Measurements from ENCODE around the gene SRPK3.

Gene SRPK3

DNA sequence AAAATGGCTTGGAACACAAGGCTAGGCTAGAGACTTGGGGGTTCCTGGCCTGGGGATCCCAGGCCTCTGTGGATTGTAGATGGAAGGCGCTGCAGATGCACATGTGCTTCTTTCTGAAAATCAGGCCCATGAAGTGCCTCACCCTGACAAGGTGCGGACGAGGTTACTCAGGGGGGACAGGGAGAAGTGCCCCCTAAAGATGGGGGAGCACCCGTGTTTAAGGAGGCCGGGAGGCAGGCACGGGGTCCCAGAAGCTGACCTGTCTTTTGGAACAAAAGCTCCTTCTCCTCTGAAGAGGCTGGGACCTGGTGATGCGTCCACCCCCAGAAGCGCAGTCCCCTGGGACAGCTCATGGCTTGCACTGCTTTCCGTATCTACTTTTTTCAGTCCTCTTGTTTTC is 47.1 kb downstream of the SRPK3 start:
- TF ChIP-seq, protein P1, sequence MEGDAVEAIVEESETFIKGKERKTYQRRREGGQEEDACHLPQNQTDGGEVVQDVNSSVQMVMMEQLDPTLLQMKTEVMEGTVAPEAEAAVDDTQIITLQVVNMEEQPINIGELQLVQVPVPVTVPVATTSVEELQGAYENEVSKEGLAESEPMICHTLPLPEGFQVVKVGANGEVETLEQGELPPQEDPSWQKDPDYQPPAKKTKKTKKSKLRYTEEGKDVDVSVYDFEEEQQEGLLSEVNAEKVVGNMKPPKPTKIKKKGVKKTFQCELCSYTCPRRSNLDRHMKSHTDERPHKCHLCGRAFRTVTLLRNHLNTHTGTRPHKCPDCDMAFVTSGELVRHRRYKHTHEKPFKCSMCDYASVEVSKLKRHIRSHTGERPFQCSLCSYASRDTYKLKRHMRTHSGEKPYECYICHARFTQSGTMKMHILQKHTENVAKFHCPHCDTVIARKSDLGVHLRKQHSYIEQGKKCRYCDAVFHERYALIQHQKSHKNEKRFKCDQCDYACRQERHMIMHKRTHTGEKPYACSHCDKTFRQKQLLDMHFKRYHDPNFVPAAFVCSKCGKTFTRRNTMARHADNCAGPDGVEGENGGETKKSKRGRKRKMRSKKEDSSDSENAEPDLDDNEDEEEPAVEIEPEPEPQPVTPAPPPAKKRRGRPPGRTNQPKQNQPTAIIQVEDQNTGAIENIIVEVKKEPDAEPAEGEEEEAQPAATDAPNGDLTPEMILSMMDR (conservative IDR thresholded peaks at IDR 0.05), result no peak
- H3K27ac ChIP-seq, result no peak overlapping the region

DNA sequence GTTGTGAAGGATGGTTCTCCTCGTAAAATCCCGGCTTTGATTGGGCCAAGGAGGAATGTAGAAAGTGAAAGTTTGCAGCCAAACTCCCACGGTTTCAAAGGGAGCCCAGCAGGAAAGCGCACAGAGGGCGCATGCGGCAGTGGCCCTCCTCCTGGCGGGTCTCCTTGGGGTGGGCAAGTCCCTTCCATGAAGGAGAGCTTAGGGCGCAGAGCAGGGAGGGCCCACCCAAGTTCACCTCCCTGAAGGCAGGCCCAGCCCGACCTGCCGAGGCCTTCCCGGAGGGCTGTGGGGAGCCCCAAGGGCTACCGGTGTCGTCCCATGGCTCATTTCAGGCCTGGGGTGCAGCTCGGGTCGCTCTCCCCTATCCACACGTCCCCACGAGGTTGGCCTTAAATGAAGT is 47.5 kb downstream of the SRPK3 start:
- TF ChIP-seq, protein P1 (conservative IDR thresholded peaks at IDR 0.05), result no peak
- no peak overlapping the region for H3K27ac ChIP-seq

DNA sequence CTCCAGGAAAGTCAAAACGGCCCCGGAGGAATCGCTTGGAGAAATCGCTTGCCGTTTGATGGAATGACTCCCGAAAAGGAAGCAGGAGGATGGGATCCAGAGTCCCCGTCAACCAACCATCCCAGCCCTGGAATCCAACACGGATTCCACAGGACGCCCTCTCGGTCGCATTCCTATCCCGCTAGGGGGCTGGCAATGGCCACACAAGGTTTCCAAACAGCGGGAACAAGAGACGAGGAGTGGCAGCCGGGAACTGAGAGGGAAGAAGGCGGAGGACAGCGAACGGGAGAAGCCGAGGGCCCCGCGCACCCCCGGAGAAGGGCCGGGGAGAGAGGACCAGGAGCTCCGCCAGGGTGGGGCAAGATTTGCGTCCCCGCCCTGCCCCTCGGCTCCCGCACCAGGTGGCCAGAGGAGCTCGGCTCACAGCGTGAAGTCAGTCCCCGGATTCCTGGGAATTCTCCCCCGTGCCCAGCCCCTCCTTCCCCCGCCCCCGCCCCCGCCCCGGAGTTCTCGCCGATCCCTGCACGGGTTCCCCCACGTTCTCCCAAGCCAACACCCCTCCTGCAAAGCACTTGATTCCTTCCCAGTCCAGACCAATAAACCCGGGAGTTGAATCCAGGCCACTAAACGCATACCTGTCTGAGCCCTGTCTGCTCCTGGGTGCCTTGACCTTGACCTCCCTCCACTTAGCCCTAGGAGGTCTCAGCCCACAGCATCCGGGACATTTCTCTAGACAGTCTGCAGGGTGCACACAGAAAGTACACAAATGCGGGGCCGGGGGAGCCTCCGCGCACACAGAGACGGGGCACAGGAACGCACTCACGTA is 48.1 kb downstream of the SRPK3 start:
- TF ChIP-seq, protein P1 (conservative IDR thresholded peaks at IDR 0.05), result no peak
- H3K27ac ChIP-seq, result no peak overlapping the region

DNA sequence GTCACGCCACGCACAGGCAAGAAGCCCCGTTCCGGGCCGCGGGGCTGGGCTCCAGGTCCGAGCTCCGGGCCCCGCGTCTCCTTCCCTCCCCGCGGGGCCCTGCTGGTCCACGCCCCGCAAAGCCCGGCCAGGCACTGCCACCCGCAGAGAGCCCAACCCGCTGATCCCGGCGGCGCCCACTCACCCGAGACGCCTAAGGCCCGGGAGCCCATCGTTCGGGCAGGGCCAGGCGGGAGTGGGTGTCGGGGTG is 48.6 kb downstream of the SRPK3 start:
- H3K27ac ChIP-seq, result no peak overlapping the region; the same call in 1 of the 2 replicates
- TF ChIP-seq, protein P1 (conservative IDR thresholded peaks at IDR 0.05), result no peak

DNA sequence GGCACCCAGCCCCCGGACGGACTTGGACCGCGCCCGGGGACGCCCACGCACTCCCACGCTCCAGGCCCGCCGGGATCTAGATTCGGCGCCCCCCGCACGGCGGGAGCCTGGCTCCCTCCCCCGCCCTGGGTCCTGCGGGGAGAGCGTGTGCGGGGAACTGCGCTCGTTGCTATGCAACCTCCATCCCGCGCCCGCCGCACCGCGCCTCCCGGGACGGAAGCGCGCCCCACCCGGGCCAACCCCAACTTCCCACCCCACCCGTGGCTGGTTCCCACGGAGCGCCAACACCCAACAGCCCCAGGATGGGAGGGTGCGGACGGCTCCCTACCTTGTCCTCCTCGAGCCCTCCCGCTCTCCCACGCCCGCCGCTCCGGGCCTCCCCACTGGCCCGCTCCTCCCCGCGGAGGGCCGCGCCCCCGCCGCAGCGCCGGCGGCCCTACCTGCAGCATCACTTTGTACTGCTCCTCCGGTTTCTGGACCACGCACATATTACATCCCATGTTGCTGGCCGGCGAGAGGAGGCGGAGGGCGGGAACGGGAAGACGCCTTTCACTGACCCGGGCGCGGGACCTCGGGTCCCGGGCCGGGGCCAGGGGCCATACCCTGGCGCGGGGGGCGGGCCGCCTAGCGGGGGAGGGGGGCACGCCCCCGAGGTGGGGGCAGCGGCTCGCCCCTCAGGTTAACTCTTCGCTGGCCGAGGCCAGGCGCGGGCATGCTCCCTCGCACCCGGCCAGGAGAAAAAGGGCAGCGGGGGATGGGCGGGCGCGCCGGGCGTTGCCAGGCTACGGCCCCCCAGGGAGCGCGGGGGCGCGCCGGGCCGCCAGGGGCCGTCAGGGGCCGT is 49.2 kb downstream of the SRPK3 start, which contains the start of gene PDZD4:
Gene PDZD4 (minus strand): TSS at position 746 of the 841 bp plus-strand sequence. CDS start 246 bp downstream, at position 500.
- H3K27ac ChIP-seq, result peak within 1 kb of the TSS; percentile 31; the same call in 1 of the 2 replicates
- TF ChIP-seq, protein P1 (conservative IDR thresholded peaks at IDR 0.05), result no peak

DNA sequence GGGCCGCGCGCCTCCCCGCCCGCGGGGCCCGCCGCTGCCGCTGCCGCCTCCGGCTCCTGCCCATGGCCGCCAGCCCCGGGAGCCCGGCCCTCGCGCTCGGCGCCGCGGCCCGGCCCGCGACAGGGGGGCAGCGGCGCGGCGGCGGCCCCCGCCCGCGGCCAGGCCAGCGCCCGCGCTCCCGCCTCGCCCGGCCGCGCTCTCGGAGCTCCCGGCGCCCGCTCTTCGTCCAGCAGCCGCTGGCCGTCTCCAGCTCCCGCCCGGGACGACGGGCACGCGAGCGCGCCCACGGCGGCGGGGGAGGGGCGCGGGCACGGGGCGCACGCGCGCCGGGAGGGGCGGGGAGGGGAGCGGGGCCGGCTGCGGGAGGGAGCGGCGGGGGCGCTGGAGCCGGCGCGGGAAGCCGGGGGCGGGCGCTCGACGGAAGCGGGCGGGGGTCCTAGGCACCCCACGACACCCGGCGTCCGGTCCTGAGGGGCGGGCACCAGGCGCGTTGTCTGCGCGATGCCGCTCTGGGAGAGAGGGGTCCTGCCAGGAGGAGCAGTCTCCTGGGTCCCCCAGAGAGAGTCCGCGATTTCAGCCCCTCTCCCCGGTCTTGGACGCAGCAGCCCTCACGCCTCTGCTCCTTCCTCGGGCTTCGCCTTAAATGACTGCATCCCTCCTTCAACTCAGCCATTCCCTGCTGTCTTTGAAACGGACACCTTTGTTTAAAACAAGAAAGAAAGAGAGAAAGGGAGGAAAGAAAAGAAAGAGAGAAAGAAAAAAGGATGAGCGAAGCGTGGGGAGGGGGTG is 50.0 kb downstream of the SRPK3 start:
- TF ChIP-seq, protein P1 (conservative IDR thresholded peaks at IDR 0.05), result no peak
- peak overlapping the region; percentile 31; the same call in 1 of the 2 replicates for H3K27ac ChIP-seq

Measured in VCaP (cell line).